OCI-LY3 (cell line): ENCODE data around the gene NPB.
A peak's percentile ranks its signal among the peaks of the same experiment; 100 is the strongest.

Source experiments
- H2AFZ ChIP-seq: fragments of 200-600, 300-600 bp; shearing (Covaris generic); 2 replicates; pipeline ENCODE4 v1.6.0; 2014; ENCODE audit warnings: antibody characterized with exemption, low read depth, low read length
- H3K27ac ChIP-seq: fragments of 200-600, 300-600 bp; sonication (generic); 2 replicates; pipeline ENCODE4 v1.5.1; 2014; ENCODE audit warnings: mild to moderate bottlenecking, low read length, moderate library complexity, mixed read lengths
- H3K27me3 ChIP-seq: fragments of 200-600, 300-600 bp; sonication (generic); 2 replicates; pipeline ENCODE4 v1.6.1; 2014; ENCODE audit warnings: low read depth, low read length, mixed read lengths
- H3K36me3 ChIP-seq: fragments of 200-600, 300-600 bp; sonication (generic); replicated peaks from 2 replicates; pipeline ENCODE3; 2014; ENCODE audit warnings: low read depth, low read length, mixed read lengths
- H3K4me1 ChIP-seq: fragments of 300-600, 200-600 bp; sonication (generic); 2 replicates; pipeline ENCODE4 v1.6.1; 2014; ENCODE audit warnings: low read length, mixed read lengths
- H3K4me2 ChIP-seq: fragments of 200-600, 300-600 bp; sonication (generic); 2 replicates; pipeline ENCODE4 v1.6.1; 2014; ENCODE audit warnings: low read length, mixed read lengths
- H3K4me3 ChIP-seq: fragments of 300-600, 200-600 bp; sonication (generic); 2 replicates; pipeline ENCODE4 v1.5.1; 2014; ENCODE audit warnings: antibody characterized with exemption, mild to moderate bottlenecking, low read length, moderate library complexity
- H3K79me2 ChIP-seq: fragments of 300-600, 200-600 bp; shearing (Covaris generic); 2 replicates; pipeline ENCODE4 v1.6.1; 2014; ENCODE audit warnings: mild to moderate bottlenecking, low read length, mixed read lengths
- H3K9ac ChIP-seq: fragments of 300-600, 200-600 bp; shearing (Covaris generic); 2 replicates; pipeline ENCODE4 v1.6.0; 2014; ENCODE audit warnings: mild to moderate bottlenecking, low read length, moderate library complexity
- H3K9me3 ChIP-seq: fragments of 200-600, 300-600 bp; shearing (Covaris generic); 2 replicates; pipeline ENCODE4 v1.6.1; 2014; ENCODE audit warnings: low read length, mixed read lengths; ENCODE audit not compliant: insufficient read depth
- H4K20me1 ChIP-seq: fragments of 200-600, 300-600 bp; sonication (generic); 2 replicates; pipeline ENCODE4 v1.6.1; 2016; ENCODE audit warnings: low read length, mixed read lengths; ENCODE audit not compliant: insufficient read depth
- CTCF ChIP-seq: fragments of 200-600, 300-600 bp; sonication (generic); IDR thresholded peaks from 2 replicates; pipeline ENCODE4 v1.5.1; 2014; ENCODE audit warnings: antibody characterized with exemption, low read length, low read depth
- EZH2phosphoT487 ChIP-seq: fragments of 200-600 bp; shearing (Covaris generic); IDR thresholded peaks from 2 replicates; pipeline ENCODE4 v1.6.1; 2018; ENCODE audit warnings: antibody characterized with exemption, mixed run types, low read depth

NPB gene

GRCh38 chr17:81890447-81891302, 11.4 kb upstream of the NPB start:
- Histone ChIP-seq H4K20me1 (0 out of 2 replicates have a peak, but pooled peaks cover under 1% of the 10 kb centered on the region), H3K36me3 (peaks cover 51% of the 10 kb centered on the region), H3K79me2 (peaks cover 74% of the 10 kb centered on the region), H3K4me1 (peaks cover 11% of the 10 kb centered on the region), H3K27me3 (no peaks in the 10 kb centered on the region), H3K9ac (peak overlapping the region; percentile 98), H3K27ac (peak overlapping the region; percentile 52), H3K4me3 (peak overlapping the region; percentile 99), H3K4me2 (peak overlapping the region; percentile 94), H2AFZ (no peak overlapping the region), H3K9me3 (no peaks in the 10 kb centered on the region)
- TF ChIP-seq CTCF (no peak), EZH2phosphoT487 (no peak)

- peaks cover 11% of the 10 kb centered on the region for H3K4me1 ChIP-seq
- peak overlapping the region; percentile 98 for H3K9ac ChIP-seq
- peak overlapping the region; percentile 94 for H3K4me2 ChIP-seq
- TF ChIP-seq CTCF (no peak), EZH2phosphoT487 (no peak)
- peaks cover 70% of the 10 kb centered on the region for H3K79me2 ChIP-seq
- H2AFZ ChIP-seq, result no peak overlapping the region
- no peaks in the 10 kb centered on the region for H4K20me1 ChIP-seq
- H3K27me3 ChIP-seq, result no peaks in the 10 kb centered on the region
- peak overlapping the region; percentile 99 for H3K4me3 ChIP-seq
- peaks cover 47% of the 10 kb centered on the region for H3K36me3 ChIP-seq
- peak overlapping the region; percentile 52 for H3K27ac ChIP-seq
- H3K9me3 ChIP-seq, result no peaks in the 10 kb centered on the region
Observed at GRCh38 chr17:81891303-81891552, 10.8 kb upstream of the NPB start.

- Histone ChIP-seq H3K4me3 (no peak overlapping the region), H3K27ac (no peak overlapping the region), H2AFZ (no peak overlapping the region), H3K4me1 (peaks cover 4% of the 10 kb centered on the region), H3K9me3 (no peaks in the 10 kb centered on the region), H3K9ac (no peak overlapping the region), H4K20me1 (no peaks in the 10 kb centered on the region), H3K36me3 (peaks cover 31% of the 10 kb centered on the region), H3K79me2 (peaks cover 32% of the 10 kb centered on the region), H3K27me3 (no peaks in the 10 kb centered on the region), H3K4me2 (no peak overlapping the region)
- no peak for TF ChIP-seq EZH2phosphoT487
- no peak for TF ChIP-seq CTCF
Observed at GRCh38 chr17:81895400-81895799, 6.6 kb upstream of the NPB start.

- TF ChIP-seq EZH2phosphoT487 (no peak), CTCF (no peak)
- Histone ChIP-seq H3K4me2 (no peak overlapping the region), H3K27me3 (no peaks in the 10 kb centered on the region), H2AFZ (no peak overlapping the region), H3K36me3 (peaks cover 28% of the 10 kb centered on the region), H3K9ac (no peak overlapping the region), H3K27ac (no peak overlapping the region), H3K4me1 (no peaks in the 10 kb centered on the region; the same call in 1 of the 2 replicates), H3K79me2 (peaks cover 8% of the 10 kb centered on the region), H3K9me3 (no peaks in the 10 kb centered on the region), H3K4me3 (no peak overlapping the region), H4K20me1 (no peaks in the 10 kb centered on the region)
Observed at GRCh38 chr17:81898029-81898866, 3.8 kb upstream of the NPB start.
